Activated CD4-positive, alpha-beta memory T cell treated with anti-CD3 and anti-CD28 coated beads for 36 hours (primary cell): ENCODE measurements around the gene VASN. TPM values are rescaled to one million over a fixed set of nuclear protein-coding genes. Genes with fewer than 3 reads are reported as not detected.

Experiments used
- CTCF ChIA-PET: fragments of 350-600 bp; sonication (Branson Sonifier 250); formaldehyde crosslinking; loops from one replicate; lab custom pipeline; 2021; ENCODE audit warnings: antibody characterized with exemption, inconsistent platforms; lab: Charles Lee
- POLR2A ChIA-PET: fragments of 350-600 bp; sonication (Branson Sonifier 250); formaldehyde crosslinking; loops from one replicate; lab custom pipeline; 2021; ENCODE audit warnings: antibody characterized with exemption; lab: Charles Lee
- DNase-seq: peaks from one replicate; pipeline ENCODE4 v3.0.0-alpha.2; 2020
- H3K27ac Mint-ChIP-seq: one replicate; pipeline ENCODE4 v1.8.0; 2021; ENCODE audit warnings: mixed read lengths
- H3K27me3 Mint-ChIP-seq: one replicate; pipeline ENCODE4 v1.8.0; 2021; ENCODE audit warnings: mixed read lengths
- H3K36me3 Mint-ChIP-seq: one replicate; pipeline ENCODE4 v1.8.0; 2021; ENCODE audit warnings: mixed read lengths
- H3K4me1 Mint-ChIP-seq: one replicate; pipeline ENCODE4 v1.8.0; 2021; ENCODE audit warnings: low read depth, mixed read lengths
- H3K4me3 Mint-ChIP-seq: one replicate; pipeline ENCODE4 v1.8.0; 2021; ENCODE audit warnings: mild to moderate bottlenecking, mixed read lengths
- H3K9me3 Mint-ChIP-seq: one replicate; pipeline ENCODE4 v1.8.0; 2021; ENCODE audit warnings: mixed read lengths
- intact Hi-C: fragments of 100-400 bp; cut with micrococcal nuclease; formaldehyde crosslinking; loops from one replicate; pipeline ENCODE4 v1.15.1; 2023
- total RNA-seq, 2 experiments: library from RNA; stranded (reverse); gene quantifications; one replicate each; pipeline ENCODE4 v1.2.3, GENCODE V29; 2021

The VASN gene
- total RNA-seq, 2 experiments from 2014 or later = 0.07 TPM; not detected in 1

GRCh38 chr16:4376893-4377572, 5.4 kb downstream of the VASN start:
- intact Hi-C loops = no loop called here
- H3K36me3 Mint-ChIP-seq = peaks cover 2% of the 10 kb centered on the region
- ChIA-PET POLR2A (no interaction called here), CTCF (no interaction called here)
- DNase-seq = no peak
- no peak overlapping the region for H3K4me3 Mint-ChIP-seq
- H3K27me3 Mint-ChIP-seq = no peaks in the 10 kb centered on the region
- no peaks in the 10 kb centered on the region for H3K9me3 Mint-ChIP-seq
- peaks cover 22% of the 10 kb centered on the region for H3K4me1 Mint-ChIP-seq
- H3K27ac Mint-ChIP-seq = no peak overlapping the region

DNA sequence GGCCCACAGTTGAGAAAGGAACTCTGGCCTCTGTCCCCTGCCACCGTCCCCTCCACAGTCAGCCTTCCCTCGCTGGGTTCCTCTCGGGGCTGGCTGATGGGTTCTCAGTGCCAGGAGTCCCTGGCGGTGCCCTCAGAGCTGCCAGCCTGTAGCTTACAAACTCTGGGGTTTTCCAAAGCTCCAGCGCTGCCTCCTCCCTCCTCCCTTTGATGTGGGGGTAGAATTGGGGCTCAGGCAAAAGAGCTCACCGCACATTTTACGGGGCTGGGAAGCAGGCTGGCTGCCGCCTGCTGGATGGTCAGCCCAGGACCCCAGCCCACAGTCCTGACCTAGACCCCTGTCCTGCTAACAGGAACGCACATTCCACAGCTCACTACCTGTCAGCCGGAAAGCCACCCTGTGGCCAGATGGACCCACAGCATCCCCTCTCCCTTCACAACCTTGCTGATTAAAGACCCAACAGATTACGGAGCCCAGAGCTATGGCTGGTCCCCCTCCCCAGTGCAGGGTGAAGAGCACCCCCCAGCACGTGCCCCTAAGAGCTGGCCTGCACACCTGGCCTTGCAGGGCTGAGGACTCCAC, 6.0 kb downstream of the VASN start:
- Mint-ChIP-seq H3K36me3 (peaks cover 2% of the 10 kb centered on the region), H3K27ac (no peak overlapping the region), H3K9me3 (no peaks in the 10 kb centered on the region), H3K4me3 (no peak overlapping the region), H3K4me1 (peaks cover 18% of the 10 kb centered on the region), H3K27me3 (no peaks in the 10 kb centered on the region)
- POLR2A ChIA-PET = no interaction called here
- DNase-seq = no peak
- CTCF ChIA-PET = no interaction called here
- intact Hi-C loops = no loop called here

- Mint-ChIP-seq H3K4me1 (peaks cover 14% of the 10 kb centered on the region), H3K4me3 (no peak overlapping the region), H3K9me3 (no peaks in the 10 kb centered on the region), H3K27me3 (no peaks in the 10 kb centered on the region), H3K36me3 (peaks cover 2% of the 10 kb centered on the region), H3K27ac (no peak overlapping the region)
- CTCF ChIA-PET = interaction anchor here (1.1 kb wide), 1 partner anchor 19 kb away, joined by 3 read pairs; no protein-coding TSS in a partner anchor
- DNase-seq = no peak
- POLR2A ChIA-PET = no interaction called here
- intact Hi-C loops = no loop called here
These were observed 6.6 kb downstream of the VASN start for GRCh38 chr16:4378161-4378666.

GRCh38 chr16:4378999-4379690, 7.5 kb downstream of the VASN start:
- DNase-seq = no peak
- Mint-ChIP-seq H3K27me3 (no peaks in the 10 kb centered on the region), H3K4me1 (peaks cover 10% of the 10 kb centered on the region), H3K36me3 (peaks cover 2% of the 10 kb centered on the region), H3K4me3 (no peak overlapping the region), H3K27ac (no peak overlapping the region), H3K9me3 (no peaks in the 10 kb centered on the region)
- intact Hi-C loops = no loop called here
- CTCF ChIA-PET = interaction anchor here (0.8 to 1.1 kb wide), 2 partner anchors 20 to 24 kb away, joined by 3 read pairs; no protein-coding TSS in a partner anchor
- POLR2A ChIA-PET = no interaction called here

DNA sequence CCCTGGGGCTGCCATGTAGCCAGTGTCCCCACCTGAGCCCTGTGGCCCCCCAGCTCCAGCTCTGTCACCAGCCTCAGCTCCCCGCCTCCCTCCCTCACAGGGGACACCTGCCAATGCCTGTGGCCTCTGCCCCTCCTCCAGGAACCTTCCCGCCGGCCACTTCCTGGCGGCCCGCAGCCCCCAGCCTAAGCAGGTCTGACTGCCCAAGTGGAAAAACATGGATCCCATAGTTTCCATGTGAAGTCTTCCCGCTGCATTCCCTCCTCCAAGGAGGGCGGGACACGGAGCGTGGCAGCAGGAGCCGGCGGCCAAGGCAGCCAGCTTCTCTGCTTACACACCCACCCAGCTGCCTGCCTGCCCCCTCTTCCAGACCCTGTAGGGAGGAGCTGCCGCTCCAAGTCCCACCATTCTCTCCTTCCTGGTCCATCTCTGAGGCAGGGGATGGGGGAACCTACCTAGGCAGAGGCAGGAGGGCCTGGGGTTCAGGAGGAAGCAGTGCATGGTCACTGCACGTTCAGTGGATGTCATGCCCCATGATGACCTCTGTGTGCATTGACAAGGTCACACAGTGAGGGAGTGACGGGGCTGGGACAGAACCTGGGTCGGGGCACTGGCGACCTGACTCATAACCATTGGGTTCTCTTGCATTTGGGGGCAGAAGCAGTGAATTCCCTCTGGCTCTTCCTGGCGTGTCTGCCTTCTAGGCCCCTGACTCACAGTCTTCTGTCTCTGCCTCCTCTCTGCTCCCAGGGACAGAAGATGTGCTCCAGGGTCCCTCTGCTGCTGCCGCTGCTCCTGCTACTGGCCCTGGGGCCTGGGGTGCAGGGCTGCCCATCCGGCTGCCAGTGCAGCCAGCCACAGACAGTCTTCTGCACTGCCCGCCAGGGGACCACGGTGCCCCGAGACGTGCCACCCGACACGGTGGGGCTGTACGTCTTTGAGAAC, 8.7 kb downstream of the VASN start:
- no peaks in the 10 kb centered on the region for H3K9me3 Mint-ChIP-seq
- H3K27ac Mint-ChIP-seq = peak overlapping the region; percentile 5
- H3K27me3 Mint-ChIP-seq = no peaks in the 10 kb centered on the region
- POLR2A ChIA-PET = no interaction called here
- H3K36me3 Mint-ChIP-seq = peaks cover 2% of the 10 kb centered on the region
- intact Hi-C loops = no loop called here
- peaks cover 5% of the 10 kb centered on the region for H3K4me1 Mint-ChIP-seq
- CTCF ChIA-PET = interaction anchor here (0.6 kb wide), 1 partner anchor 22 kb away, joined by 3 read pairs; no protein-coding TSS in a partner anchor
- H3K4me3 Mint-ChIP-seq = no peak overlapping the region
- DNase-seq = no peak

- POLR2A ChIA-PET = no interaction called here
- CTCF ChIA-PET = interaction anchor here (0.6 kb wide), 1 partner anchor 21 kb away, joined by 3 read pairs; no protein-coding TSS in a partner anchor
- Mint-ChIP-seq H3K27me3 (no peaks in the 10 kb centered on the region), H3K9me3 (no peaks in the 10 kb centered on the region), H3K4me3 (no peak overlapping the region), H3K4me1 (peaks cover 2% of the 10 kb centered on the region), H3K27ac (no peak overlapping the region), H3K36me3 (peaks cover 2% of the 10 kb centered on the region)
- DNase-seq = no peak
- intact Hi-C loops = no loop called here
These were observed 9.7 kb downstream of the VASN start for GRCh38 chr16:4381072-4381934.

DNA sequence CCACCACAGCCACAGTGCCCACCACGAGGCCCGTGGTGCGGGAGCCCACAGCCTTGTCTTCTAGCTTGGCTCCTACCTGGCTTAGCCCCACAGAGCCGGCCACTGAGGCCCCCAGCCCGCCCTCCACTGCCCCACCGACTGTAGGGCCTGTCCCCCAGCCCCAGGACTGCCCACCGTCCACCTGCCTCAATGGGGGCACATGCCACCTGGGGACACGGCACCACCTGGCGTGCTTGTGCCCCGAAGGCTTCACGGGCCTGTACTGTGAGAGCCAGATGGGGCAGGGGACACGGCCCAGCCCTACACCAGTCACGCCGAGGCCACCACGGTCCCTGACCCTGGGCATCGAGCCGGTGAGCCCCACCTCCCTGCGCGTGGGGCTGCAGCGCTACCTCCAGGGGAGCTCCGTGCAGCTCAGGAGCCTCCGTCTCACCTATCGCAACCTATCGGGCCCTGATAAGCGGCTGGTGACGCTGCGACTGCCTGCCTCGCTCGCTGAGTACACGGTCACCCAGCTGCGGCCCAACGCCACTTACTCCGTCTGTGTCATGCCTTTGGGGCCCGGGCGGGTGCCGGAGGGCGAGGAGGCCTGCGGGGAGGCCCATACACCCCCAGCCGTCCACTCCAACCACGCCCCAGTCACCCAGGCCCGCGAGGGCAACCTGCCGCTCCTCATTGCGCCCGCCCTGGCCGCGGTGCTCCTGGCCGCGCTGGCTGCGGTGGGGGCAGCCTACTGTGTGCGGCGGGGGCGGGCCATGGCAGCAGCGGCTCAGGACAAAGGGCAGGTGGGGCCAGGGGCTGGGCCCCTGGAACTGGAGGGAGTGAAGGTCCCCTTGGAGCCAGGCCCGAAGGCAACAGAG, 10.5 kb downstream of the VASN start:
- Mint-ChIP-seq H3K4me3 (no peak overlapping the region), H3K36me3 (peaks cover 2% of the 10 kb centered on the region), H3K4me1 (peaks cover 2% of the 10 kb centered on the region), H3K27me3 (no peaks in the 10 kb centered on the region), H3K27ac (no peak overlapping the region), H3K9me3 (no peaks in the 10 kb centered on the region)
- intact Hi-C loops = no loop called here
- CTCF ChIA-PET = no interaction called here
- POLR2A ChIA-PET = no interaction called here
- no peak for DNase-seq

DNA sequence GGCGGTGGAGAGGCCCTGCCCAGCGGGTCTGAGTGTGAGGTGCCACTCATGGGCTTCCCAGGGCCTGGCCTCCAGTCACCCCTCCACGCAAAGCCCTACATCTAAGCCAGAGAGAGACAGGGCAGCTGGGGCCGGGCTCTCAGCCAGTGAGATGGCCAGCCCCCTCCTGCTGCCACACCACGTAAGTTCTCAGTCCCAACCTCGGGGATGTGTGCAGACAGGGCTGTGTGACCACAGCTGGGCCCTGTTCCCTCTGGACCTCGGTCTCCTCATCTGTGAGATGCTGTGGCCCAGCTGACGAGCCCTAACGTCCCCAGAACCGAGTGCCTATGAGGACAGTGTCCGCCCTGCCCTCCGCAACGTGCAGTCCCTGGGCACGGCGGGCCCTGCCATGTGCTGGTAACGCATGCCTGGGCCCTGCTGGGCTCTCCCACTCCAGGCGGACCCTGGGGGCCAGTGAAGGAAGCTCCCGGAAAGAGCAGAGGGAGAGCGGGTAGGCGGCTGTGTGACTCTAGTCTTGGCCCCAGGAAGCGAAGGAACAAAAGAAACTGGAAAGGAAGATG, 11.2 kb downstream of the VASN start:
- no peak for DNase-seq
- no peak overlapping the region for H3K4me3 Mint-ChIP-seq
- peaks cover 2% of the 10 kb centered on the region for H3K4me1 Mint-ChIP-seq
- peaks cover 2% of the 10 kb centered on the region for H3K36me3 Mint-ChIP-seq
- intact Hi-C loops = no loop called here
- H3K27me3 Mint-ChIP-seq = no peaks in the 10 kb centered on the region
- no peak overlapping the region for H3K27ac Mint-ChIP-seq
- H3K9me3 Mint-ChIP-seq = no peaks in the 10 kb centered on the region
- CTCF ChIA-PET = no interaction called here
- POLR2A ChIA-PET = no interaction called here

GRCh38 chr16:4383591-4384444, 12.2 kb downstream of the VASN start:
- H3K9me3 Mint-ChIP-seq = no peaks in the 10 kb centered on the region
- no peak overlapping the region for H3K27ac Mint-ChIP-seq
- ChIA-PET CTCF (no interaction called here), POLR2A (no interaction called here)
- H3K36me3 Mint-ChIP-seq = peaks cover 2% of the 10 kb centered on the region
- H3K27me3 Mint-ChIP-seq = no peaks in the 10 kb centered on the region
- intact Hi-C loops = no loop called here
- H3K4me1 Mint-ChIP-seq = peaks cover 2% of the 10 kb centered on the region
- no peak for DNase-seq
- no peak overlapping the region for H3K4me3 Mint-ChIP-seq
